NCI-H345 treated with DMSO at 0.1 percent for 48 hours (cell line): ENCODE data around the gene CFAP58.

Experiments
- DNase-seq: peaks from one replicate; lab custom pipeline; 2025; ENCODE audit not compliant: unreplicated experiment; lab: John Stamatoyannopoulos, UW

The CFAP58 gene

DNA sequence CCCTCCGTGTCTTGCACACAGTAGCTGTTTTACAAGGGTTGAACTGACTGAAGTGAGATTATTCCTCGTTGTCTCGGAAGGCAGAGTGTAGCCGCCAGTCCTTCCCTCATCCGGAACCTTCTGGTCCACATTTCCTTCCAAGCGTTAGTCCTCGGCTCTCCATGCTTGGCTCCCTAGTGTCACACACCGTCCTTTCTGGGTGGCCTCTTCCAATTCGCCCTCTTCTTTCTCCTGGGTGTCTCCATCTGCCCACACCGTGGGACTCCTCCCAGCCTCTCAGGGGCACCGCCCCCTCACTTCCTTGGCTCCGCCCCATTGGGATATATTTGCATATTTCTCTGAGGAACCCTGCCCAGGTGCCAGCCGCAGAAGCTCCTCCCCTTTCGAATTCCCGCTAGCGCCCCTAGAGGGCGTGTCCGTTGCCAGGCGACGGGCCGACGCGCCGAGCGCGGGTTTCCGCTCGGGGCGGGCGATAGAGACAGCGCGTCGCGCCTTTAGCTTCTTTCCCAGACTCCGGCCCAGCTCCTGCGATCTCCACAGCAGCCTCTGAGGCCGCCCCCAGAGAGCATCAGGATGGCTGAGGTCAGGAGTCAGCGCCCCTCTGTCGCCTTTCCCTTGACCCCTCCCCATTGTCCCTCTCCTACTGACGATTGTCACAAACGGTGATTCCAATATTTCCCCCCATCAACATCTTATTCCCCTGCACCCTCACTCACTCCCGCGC, at the start of gene CFAP58:
Gene CFAP58, plus strand, starts transcription at position 509 of the 724 bp plus-strand sequence. Its CDS starts 65 bp downstream, at position 574.
- DNase-seq, result peak; percentile 87

GRCh38 chr10:104304356-104304745, 49.3 kb upstream of the CFAP58 start:
- no peak for DNase-seq

- no peak for DNase-seq
Observed at GRCh38 chr10:104304927-104305326, 48.7 kb upstream of the CFAP58 start.

- DNase-seq, result no peak
Observed at GRCh38 chr10:104306897-104307296, 46.7 kb upstream of the CFAP58 start.

DNA sequence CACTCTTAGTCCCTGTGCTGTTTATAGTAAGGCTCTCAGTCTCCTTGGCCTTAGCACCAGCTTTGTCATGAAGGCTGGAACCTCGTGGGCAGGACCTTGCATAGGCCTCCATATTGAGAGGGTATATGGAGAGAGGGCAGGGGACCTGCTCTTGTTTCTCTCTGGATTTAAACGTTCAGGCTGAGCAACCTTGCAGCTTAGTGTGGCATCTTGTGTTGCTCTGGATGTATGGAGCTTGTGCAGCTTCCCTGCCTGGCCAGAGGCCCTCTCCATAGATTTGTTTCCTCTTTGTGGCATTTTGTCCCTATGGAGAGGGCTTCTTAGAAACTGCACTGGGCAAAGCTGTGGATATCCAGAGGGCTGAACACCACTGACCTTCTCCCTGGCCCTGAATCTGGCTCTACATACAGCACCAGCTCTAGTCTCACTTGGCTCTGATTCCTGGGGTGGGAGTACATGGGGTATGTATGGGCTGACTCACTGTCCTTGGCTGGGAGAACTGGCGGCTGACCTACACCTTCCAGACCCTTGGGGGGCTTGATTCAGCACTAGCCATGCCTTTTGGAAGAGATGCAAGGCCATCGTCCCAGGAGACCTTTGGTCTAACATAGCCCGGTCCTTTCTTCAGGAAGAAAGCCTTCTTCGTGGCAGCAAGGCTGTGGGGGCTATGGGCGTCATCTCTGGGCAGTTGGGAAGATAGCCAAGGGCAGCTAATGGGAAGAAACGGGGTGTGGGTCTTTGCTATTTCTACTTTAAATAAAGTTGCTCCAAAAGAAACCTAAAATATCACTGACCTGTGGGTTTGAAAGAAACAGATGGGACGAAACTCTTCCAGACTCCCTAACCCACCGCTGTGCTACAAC, 45.8 kb upstream of the CFAP58 start:
- no peak for DNase-seq

GRCh38 chr10:104308439-104308903, 45.2 kb upstream of the CFAP58 start:
- DNase-seq, result no peak

DNA sequence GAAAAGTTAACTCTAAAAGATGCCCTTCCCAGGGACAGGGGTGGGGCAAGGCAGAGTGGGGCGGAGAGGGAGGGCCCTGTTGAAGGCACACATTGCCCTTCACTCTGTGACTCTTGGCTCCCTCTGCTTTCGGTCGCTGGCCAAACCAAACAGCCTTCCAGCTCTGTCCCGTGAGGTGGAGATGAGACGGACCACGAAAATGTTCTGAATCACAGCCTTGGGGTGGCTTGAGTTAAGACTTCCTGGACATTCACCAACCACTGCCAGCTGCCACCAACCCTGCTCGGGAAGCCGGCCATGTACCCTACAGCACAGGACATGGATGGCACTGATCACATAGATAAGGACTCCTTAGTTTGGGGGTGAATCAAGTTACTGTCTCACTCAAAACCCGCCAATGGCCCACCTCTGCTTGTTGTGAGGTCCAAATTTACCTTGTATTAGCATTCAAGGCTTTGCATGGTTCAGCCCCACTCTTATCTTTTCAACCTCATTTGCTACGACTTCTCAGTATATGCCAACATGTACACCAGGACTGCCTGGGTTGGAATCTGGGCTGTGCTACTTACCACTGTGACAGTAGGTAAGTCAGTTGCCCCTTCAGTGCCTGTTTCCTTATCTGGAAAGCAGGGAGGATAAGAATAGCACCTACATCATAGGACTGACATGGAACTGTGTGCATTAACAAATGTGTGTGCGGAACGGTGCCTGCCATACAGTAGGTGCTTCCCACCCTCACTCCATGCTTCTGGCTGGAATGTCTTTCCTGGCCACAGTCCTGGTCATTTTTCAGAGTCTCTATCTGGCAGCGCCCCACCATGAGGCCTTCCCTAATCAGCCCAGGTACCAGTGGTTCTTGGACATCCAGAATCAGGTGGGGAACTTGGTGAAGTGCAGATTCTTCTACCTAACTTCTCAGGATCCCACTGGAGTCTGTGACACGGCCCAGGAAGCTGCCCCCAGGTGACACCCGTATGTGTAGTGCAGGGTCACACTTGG, 43.4 kb upstream of the CFAP58 start:
- DNase-seq, result no peak

GRCh38 chr10:104311184-104311720, 42.4 kb upstream of the CFAP58 start:
- DNase-seq, result no peak

- DNase-seq, result no peak
Observed at GRCh38 chr10:104314591-104315485, 38.8 kb upstream of the CFAP58 start.

- no peak for DNase-seq
Observed at GRCh38 chr10:104315486-104315921, 38.1 kb upstream of the CFAP58 start.

DNA sequence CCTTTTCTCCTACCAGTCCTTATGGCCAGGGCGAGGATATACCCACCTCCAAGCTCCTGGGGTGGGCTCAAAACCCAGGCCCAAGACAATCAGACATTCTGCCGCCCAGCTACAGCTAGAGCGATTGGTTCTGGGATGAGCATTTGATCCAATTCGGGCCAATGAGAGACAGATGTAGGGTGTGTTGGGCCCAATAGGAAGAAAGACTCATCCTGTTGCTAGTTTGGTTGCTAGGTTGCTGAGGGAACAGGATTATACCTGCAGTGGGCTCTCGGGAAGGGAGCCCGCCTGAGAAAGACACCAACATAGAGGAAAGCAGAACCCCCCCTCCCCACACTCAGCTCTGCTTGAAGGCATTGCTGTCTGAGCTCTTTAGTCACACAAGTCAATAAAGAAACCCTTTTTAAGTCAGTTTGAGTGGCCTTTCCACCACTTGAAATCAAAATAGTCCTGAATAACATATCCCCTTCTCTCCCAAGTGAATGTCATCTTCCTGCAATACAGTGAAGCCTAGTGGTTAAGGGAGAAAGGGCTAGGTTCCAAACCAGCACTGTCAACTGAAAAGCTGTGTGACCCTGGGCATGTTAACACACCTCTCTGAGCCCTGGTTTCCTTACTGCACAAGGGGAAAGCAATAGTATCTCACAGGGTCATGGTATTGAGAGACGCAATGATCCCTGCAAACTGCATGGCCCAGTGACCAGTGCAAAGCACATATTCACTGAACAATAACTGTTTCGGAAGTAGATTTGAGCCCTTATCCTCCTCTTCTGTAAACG, 37.1 kb upstream of the CFAP58 start:
- no peak for DNase-seq

- DNase-seq, result no peak
Observed at GRCh38 chr10:104317269-104317710, 36.3 kb upstream of the CFAP58 start.

DNA sequence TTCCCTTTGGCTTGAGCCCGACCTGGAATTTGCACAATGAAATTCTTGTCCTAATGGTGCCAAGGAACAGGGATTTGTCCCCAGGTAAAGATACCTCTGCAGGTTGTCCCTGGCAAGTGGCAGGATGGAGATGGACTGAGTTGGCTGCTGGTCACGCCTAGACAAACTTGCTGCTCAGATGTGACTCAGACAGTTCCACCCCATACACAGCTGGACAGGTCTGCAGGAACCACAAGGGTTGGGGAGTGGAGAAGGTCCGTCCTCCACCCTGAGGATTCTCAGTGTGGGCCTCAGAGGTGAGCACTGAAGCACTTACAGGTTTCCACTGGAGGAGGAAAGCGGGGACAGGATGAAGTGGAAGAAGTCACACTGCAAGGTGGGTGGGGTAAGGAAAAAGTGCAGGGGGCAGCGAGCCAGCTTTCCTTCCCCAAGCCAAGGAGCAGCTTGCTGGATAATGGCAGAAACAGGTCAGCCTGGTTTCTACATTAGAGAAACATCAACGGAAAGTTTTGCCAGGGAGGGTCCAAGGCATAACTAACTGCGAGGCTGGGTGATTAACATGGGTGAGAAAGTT, 35.8 kb upstream of the CFAP58 start:
- no peak for DNase-seq

GRCh38 chr10:104318326-104318725, 35.3 kb upstream of the CFAP58 start:
- no peak for DNase-seq

DNA sequence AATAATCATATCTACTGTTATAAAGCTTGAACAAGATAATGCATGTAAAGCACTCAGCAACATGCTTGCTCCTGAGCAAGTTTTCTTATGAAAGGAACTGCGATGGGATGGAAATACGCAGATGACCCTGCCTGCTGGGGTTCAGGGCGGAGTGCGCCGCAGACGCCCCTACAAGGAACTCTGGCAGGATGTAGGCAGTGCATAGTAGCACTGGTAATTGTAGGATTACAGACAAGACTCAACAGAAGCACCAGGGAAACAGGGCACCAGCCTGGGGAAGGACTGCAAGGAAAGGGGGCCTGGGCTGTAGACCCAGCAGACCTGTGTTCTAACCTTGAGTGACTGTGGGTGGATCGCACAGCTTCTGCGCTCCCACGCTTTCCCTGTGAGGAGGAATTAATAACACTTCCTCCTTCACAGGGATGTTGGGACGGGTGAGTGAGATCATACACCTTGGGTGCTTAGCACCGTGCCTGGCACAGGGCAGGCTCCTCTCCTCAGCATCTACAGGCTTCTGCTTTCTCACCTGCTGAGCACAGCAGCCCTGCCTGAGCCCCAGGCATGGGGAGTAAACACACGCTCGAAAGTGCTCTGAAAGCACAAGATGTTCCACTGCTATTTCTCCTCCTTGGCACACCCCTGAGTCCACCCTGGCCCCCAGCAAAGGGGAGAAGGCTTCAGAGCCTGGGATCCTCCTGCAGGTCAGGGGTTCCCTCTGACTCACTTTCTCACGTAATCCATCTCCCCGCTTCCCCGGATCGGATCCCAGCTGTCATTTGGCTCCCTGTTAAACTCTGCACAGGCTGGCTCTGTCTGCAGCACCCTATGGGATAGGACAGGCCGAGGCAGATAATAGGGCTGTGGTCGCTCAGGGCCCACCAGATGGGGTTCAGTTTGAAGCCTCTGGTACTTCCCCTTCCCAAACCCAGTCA, 34.6 kb upstream of the CFAP58 start:
- DNase-seq, result no peak

GRCh38 chr10:104321226-104321625, 32.4 kb upstream of the CFAP58 start:
- no peak for DNase-seq

- DNase-seq, result no peak
Observed at GRCh38 chr10:104321725-104322415, 31.8 kb upstream of the CFAP58 start.
